Central memory CD4-positive, alpha-beta T cell (primary cell): ENCODE results near the gene RFX8.
A peak's percentile ranks its signal among the peaks of the same experiment; 100 is the strongest.
"Not testable (repeated sequence)": the region's sequence is repeated elsewhere in the genome, so short reads cannot be mapped to it uniquely, and the experiment has no call there.

Experiments used
- DNase-seq: peaks from one replicate; pipeline ENCODE4 v3.0.0; 2022

Gene RFX8

GRCh38 chr2:101485856-101486255 lies 10.9 kb upstream of the RFX8 start:
- DNase-seq, result no peak

- DNase-seq, result no peak
Measured at GRCh38 chr2:101480764-101481163, 5.9 kb upstream of the RFX8 start.

GRCh38 chr2:101479810-101480209 lies 4.9 kb upstream of the RFX8 start:
- DNase-seq, result no peak

GRCh38 chr2:101479328-101479727 lies 4.4 kb upstream of the RFX8 start:
- DNase-seq, result no peak

- DNase-seq, result no peak
Measured at GRCh38 chr2:101478181-101479001, 3.5 kb upstream of the RFX8 start.

DNA sequence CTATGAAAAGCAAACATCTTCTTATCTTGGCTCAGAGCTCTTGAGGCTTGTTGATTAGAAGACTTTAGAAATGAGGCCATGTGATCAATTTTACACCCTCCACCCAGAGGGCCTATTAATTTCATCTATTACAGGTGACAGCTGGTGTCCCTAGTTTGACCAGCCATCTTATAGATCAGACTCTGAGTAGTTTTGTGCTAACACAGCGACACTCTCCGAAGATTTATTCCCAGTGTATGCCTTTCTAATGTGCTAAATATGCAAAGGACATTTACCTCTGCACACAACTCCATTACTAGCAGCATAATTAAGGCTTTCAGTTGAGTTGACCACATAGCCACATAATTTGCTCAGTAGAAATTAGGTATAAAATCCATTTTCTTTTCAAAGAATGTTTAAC lies 2.6 kb upstream of the RFX8 start:
- no peak for DNase-seq

GRCh38 chr2:101476605-101477208 lies 1.8 kb upstream of the RFX8 start:
- no peak for DNase-seq

DNA sequence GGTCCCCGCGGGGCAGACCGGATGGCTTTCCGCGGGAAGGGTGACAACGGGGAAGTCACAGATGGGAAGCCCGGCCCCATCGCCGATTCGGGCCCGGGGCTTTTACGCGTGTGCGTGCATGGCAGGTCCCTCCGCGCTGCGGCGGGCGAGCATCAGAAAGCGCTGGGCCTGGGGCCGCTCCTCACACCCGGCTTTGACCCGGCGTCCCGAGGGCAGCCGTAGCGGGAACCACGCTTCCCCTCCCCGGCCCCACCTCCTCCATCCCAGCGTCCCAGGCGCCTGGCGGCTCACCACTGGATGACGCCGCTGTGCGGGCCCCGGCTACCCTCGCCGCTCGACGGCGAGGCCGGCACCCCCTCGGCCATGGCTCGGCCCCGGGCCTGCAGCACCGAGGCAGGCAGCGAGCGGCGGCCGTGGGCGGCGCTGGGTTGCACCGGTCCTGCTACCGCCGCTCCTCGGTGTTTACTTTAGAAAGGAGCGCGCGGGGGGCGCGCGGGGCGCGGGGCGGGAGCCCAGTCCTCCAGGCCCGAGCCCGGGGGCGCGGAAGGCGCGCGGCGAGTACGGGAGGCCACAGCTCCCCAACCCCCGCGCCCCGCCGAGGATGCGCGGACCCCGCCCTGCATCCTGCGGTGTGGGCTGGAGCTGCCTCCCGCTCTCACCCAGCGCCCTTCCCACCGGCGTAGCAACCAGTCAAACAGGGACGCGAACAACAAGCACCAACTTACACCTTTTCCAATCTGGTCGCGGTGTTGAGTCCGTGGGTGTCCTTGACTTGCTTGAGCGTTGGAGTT lies 806 bp downstream of the RFX8 start:
- DNase-seq, result peak; percentile 13

DNA sequence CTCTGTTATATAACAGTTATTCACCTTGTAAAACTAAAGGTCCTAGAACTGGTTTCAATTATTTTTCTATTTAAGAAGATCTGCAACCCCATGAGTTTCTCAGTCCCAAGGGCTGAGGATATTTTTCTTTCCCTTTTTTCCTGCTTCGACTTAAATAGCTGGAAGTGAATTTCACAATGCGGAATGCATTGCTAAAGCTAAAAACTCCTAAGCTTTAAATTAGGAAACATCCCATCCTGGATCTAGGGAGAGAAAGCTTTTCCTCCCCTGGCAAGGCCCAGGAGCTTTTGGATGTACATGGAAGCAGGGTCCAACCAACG lies 1.4 kb downstream of the RFX8 start:
- no peak for DNase-seq

DNA sequence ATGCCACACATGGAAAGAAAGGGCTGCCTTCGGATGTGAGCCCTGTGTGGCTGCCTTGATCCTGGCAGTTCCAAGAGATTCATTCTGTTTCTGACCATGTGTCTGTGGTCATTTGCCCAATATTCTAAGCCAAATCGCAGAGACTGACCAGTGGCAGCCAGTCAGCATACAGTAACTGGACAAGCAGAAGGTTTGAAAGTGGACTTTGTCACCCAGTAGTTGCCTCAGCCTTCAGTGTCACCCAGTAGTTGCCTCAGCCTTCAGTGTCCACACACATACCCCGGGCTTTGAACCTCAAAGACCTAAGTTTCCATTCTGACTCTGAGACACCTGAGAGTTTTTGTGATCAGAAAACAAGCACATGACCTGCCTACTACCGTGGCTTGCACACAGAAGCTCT lies 5.0 kb downstream of the RFX8 start:
- DNase-seq, result no peak

GRCh38 chr2:101467306-101467705 lies 7.6 kb downstream of the RFX8 start:
- DNase-seq, result no peak

GRCh38 chr2:101466426-101466825 lies 8.5 kb downstream of the RFX8 start:
- no peak for DNase-seq

DNA sequence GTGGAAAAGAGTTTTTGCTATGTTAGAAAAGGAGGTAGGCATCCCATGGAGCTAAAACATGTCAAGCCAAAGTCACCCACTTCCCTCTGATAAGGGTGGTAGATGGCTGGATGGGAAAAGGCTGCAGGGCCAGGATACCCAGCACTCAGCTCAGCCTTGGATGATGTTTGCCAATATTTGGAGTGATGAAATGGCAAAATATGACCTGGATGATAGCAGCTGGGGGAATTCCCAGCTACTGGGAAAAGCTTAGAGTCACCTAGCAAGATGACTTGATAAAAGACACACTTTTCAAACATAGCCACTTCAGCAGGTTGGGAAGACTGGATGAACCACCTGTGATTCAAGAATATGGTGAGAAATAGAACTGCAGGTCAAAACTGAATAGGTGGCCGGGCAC lies 10.1 kb downstream of the RFX8 start:
- DNase-seq, result no peak

GRCh38 chr2:101463911-101464641 lies 10.8 kb downstream of the RFX8 start:
- no peak for DNase-seq

DNA sequence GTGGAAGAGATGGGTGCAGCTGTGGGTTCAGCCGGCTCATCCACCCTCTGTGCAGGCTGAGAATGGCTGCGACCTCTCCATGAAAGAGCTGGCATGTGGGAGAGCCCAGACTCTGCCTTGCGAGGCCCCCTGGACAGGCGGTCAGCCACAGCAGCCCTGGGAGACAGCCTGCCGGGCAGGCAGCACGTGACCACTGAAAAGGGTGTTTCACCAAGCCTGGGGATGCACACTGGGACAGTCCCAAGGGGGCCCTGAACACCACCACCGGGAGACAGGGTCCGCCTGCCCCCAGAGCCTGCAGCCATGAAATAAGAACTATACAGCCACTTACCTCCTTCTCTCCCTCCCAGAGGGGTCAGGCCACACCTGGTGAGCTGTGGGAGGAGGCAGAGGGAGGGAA lies 11.5 kb downstream of the RFX8 start:
- DNase-seq, result no peak

- no peak for DNase-seq
Measured at GRCh38 chr2:101461381-101461780, 13.5 kb downstream of the RFX8 start.

GRCh38 chr2:101454408-101454807 lies 20.5 kb downstream of the RFX8 start:
- not testable (repeated sequence) for DNase-seq

- no peak for DNase-seq
Measured at GRCh38 chr2:101450965-101451364, 23.9 kb downstream of the RFX8 start.

GRCh38 chr2:101446869-101447268 lies 28.0 kb downstream of the RFX8 start:
- DNase-seq, result no peak

DNA sequence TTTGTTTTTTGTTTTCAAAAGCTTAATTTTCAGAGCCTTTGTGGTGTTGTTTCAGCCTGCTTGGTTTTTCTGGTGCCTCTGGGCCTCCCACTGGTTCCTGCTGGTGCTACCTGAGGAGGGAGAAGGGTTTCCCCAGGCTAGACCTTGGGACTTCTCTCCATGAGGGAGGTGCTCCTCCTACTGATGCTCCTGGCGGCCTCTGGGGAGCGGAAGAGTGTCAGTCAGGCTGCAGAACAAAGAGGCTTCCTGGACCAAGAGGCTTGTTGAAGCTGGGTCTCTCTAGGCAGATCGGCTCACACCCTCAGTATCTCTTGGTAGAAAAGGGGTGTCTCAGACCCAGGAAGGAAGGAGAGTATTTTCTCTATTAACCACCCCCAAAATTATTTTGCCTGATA lies 32.2 kb downstream of the RFX8 start:
- DNase-seq, result no peak

DNA sequence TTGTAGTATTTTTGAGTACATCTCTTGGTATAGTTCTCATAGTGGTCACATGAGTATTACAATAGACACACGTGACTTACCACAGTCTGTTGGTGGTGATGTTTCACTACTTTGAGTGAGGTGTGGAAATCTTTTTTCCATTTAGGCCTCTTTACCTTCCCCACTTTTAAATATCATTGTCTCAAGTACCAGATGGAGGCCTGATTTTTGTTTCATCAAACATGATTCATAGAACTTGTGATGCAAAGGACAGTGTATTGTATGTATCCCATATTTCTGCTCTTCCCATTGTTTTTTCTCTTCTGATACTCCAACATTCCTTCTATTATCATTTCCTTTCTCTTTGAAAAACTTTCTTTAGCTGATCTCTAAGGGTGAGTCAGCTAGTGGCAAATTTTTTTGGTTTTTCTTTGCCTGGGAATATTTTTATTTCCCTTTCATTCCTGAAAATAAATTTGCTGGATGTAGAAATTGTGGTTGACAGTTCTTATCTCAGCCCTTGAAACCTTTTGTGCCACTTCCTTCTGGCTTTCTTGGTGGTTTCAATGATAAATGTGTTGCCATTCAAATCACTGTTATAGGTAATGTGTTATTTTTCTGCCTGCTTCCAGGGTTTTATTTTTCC lies 32.8 kb downstream of the RFX8 start:
- DNase-seq, result no peak

DNA sequence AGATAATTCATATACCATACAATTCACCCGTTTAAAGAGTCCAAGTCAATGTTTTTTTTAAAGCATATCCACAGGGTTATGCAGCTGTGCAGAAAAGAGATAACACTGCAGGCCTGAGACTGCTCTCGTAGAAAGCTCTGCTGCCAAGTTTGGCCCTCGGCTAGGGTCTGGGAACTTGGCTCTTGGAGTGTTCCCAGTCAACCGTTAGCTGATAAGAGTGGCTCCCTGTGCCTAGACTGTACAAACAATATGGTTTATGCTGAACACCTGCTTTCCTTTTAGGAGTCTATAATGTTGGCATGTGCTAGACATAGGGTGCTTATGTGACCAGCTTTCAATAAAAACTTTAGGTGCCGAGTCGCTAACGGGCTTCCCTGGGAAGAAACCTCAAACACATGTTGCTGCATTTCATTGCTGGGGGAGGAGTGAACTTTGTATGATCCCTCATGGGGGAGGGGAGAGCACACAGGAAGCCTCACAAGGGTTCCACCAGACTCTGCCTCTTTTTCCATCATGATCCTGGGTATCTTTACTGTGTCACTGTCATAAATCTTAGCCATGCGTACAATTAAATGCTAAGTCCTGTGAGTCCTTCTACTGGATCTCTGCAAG lies 34.7 kb downstream of the RFX8 start:
- no peak for DNase-seq
